Fibroblast of lung (primary cell): ENCODE measurements around the gene FEZF1.

Experiments
- EZH2 ChIP-seq: IDR thresholded peaks from 2 replicates; pipeline ENCODE4 v1.5.1; 2012; ENCODE audit warnings: low read length, control low read depth, mild to moderate bottlenecking; ENCODE audit errors: missing control alignments
- TF ChIP-seq, protein P1 (sequence below), 2 donors: IDR thresholded peaks in 1 of 2; conservative IDR thresholded peaks in 1 of 2; 1 replicate in 1 of 2; 2 replicates in 1 of 2; pipeline ENCODE4 v1.5.1; 2011 to 2012; ENCODE audit warnings: low read length in 2 of 2, control low read depth in 1 of 2, inconsistent platforms in 1 of 2, low read depth in 1 of 2, mild to moderate bottlenecking in 1 of 2

DNA sequence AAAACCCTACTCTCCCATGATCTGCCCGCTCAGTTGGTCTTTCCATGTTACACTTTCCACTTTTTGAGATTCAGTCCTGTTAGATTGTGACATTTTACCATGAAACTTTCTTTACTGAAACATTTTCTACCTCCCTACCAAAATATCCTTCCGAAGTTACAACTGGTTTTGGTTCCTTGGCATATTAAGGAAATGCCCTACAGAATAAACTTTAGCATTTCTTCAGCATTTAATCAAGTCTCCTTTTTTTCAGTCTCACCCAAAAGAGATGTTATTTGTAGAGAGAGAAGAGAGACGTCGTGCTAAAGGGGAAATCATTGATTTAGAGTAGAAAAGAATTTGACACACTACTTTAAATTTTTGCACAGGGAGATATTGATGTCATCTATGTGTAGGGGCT, 9.7 kb upstream of the FEZF1 start:
- TF ChIP-seq, protein P1, sequence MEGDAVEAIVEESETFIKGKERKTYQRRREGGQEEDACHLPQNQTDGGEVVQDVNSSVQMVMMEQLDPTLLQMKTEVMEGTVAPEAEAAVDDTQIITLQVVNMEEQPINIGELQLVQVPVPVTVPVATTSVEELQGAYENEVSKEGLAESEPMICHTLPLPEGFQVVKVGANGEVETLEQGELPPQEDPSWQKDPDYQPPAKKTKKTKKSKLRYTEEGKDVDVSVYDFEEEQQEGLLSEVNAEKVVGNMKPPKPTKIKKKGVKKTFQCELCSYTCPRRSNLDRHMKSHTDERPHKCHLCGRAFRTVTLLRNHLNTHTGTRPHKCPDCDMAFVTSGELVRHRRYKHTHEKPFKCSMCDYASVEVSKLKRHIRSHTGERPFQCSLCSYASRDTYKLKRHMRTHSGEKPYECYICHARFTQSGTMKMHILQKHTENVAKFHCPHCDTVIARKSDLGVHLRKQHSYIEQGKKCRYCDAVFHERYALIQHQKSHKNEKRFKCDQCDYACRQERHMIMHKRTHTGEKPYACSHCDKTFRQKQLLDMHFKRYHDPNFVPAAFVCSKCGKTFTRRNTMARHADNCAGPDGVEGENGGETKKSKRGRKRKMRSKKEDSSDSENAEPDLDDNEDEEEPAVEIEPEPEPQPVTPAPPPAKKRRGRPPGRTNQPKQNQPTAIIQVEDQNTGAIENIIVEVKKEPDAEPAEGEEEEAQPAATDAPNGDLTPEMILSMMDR (conservative IDR thresholded peaks at IDR 0.05 in 1 of 2, IDR thresholded peaks at IDR 0.05 in 1 of 2; ENCODE audit: low read depth in 1 of 2, low read length in 2 of 2) = no peak
- no peak for TF ChIP-seq EZH2
